Urinary bladder (tissue), 4 donors: ENCODE results near the gene VEGFB. TPM values are rescaled to one million over a fixed set of nuclear protein-coding genes. Genes with fewer than 3 reads are reported as not detected.

ENCODE experiments used
- DNase-seq: peaks from one replicate; pipeline ENCODE4 v3.0.0-alpha.2; 2015; ENCODE audit errors: extremely low spot score
- H3K27ac ChIP-seq: one replicate; pipeline ENCODE4 v1.5.1; 2013; ENCODE audit warnings: low read depth, mild to moderate bottlenecking, moderate library complexity
- H3K36me3 ChIP-seq: one replicate; pipeline ENCODE4 v1.6.1; 2013; ENCODE audit warnings: mild to moderate bottlenecking, moderate library complexity; ENCODE audit not compliant: insufficient read depth
- H3K4me1 ChIP-seq: one replicate; pipeline ENCODE4 v1.6.1; 2013; ENCODE audit warnings: mild to moderate bottlenecking, moderate library complexity; ENCODE audit not compliant: insufficient read depth
- H3K4me3 ChIP-seq: one replicate; pipeline ENCODE4 v1.5.1; 2013; ENCODE audit warnings: low read depth, low read length
- WGBS: extraction: QIAGEN DNeasy Blood & Tissue Kit; methylation state at CpG from one replicate; pipeline ENCODE4 v1.1.7; 2013; 5-methylcytosine and 5-hydroxymethylcytosine counted together
- polyA plus RNA-seq: library from polyadenylated mRNA; stranded (reverse); fragments of 200-250 nt; gene quantifications from one replicate; pipeline ENCODE4 v1.2.3, GENCODE V29; 2013
- total RNA-seq: library from RNA; depleted of rRNA; stranded (reverse); fragments of >200 nt; gene quantifications from one replicate; pipeline ENCODE4 v1.2.3, GENCODE V29; 2014
- donor health status: healthy with polysubstance abuse.
- donor health status: healthy.

VEGFB gene
- total and polyA plus RNA-seq, 2 donors: 18.9 to 123 TPM

DNA sequence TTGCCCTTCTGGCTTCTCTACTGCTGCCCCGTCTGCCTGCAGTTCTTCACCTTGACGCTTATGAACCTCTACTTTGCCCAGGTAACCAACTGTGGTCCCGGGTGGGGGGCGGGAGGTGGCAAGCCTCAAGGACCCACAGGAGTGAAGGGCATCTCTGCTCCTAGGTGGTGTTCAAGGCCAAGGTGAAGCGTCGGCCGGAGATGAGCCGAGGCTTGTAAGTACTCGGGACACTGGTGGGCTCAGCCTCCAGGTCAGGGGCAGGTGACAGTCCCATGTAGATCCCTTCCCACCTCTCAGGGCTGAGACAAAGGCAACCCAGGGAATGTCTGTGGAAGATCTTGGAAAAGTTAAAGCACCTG is 52.4 kb downstream of the VEGFB start:
- no peak for DNase-seq
- WGBS: 87% methylated on average over 9 of the region's 9 CpGs

DNA sequence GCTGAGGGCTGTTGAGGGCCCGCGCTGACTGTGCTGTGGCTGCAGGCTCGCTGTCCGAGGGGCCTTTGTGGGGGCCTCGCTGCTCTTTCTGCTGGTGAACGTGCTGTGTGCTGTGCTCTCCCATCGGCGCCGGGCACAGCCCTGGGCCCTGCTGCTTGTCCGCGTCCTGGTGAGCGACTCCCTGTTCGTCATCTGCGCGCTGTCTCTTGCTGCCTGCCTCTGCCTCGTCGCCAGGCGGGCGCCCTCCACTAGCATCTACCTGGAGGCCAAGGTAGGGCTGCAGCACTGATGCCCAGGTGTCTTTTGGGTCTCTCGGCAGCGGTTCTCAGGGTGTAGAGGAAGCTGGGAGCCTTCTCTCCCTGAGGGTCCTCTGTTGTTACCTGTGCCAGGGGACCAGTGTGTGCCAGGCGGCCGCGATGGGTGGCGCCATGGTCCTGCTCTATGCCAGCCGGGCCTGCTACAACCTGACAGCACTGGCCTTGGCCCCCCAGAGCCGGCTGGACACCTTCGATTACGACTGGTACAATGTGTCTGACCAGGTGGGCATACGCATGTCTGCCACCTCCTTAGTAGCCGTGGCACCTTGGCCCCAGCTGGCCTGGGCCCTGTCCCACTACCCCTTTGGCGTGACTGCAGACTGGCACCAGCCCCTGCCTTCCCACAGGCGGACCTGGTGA is 53.4 kb downstream of the VEGFB start:
- peaks cover 3% of the 10 kb centered on the region for H3K4me1 ChIP-seq
- 95% methylated on average over 33 of the region's 33 CpGs for WGBS
- no peak for DNase-seq

More for the DNA sequence above, 52.4 kb downstream of the VEGFB start:
- Histone ChIP-seq H3K4me1 (no peaks in the 10 kb centered on the region), H3K4me3 (no peak overlapping the region), H3K27ac (no peak overlapping the region), H3K36me3 (no peaks in the 10 kb centered on the region)

DNA sequence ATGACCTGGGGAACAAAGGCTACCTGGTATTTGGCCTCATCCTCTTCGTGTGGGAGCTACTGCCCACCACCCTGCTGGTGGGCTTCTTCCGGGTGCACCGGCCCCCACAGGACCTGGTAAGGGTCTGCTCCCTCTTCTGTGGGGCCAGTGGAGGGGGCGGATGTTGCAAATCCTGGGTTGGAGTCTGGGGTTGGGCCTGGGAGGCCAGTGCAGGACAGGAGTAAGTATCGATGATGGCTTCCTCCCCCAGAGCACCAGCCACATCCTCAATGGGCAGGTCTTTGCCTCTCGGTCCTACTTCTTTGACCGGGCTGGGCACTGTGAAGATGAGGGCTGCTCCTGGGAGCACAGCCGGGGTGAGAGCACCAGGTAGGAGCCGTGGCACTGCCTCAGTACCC is 54.0 kb downstream of the VEGFB start:
- H3K36me3 ChIP-seq: no peaks in the 10 kb centered on the region
- H3K4me3 ChIP-seq: no peak overlapping the region
- H3K27ac ChIP-seq: no peak overlapping the region
- WGBS: 91% methylated on average over 9 of the region's 9 CpGs
- DNase-seq: no peak
- peaks cover 3% of the 10 kb centered on the region for H3K4me1 ChIP-seq

More for the DNA sequence above, 53.4 kb downstream of the VEGFB start:
- Histone ChIP-seq H3K4me3 (no peak overlapping the region), H3K27ac (no peak overlapping the region), H3K36me3 (no peaks in the 10 kb centered on the region)

Other genes with a start within 250 kb of the VEGFB start
- 19.5 TPM for gene OTUB1, start 248.1 kb upstream of the VEGFB start, total RNA-seq
- 78.9 TPM for gene OTUB1, start 248.1 kb upstream of the VEGFB start, polyA plus RNA-seq
- 1.7 TPM for gene FLRT1, start 198.7 kb upstream of the VEGFB start, total RNA-seq
- 0.66 TPM for gene FLRT1, start 198.7 kb upstream of the VEGFB start, polyA plus RNA-seq
- gene MACROD1, start 68.5 kb upstream of the VEGFB start, total RNA-seq: 9.8 TPM
- 25.1 TPM for gene MACROD1, start 68.5 kb upstream of the VEGFB start, polyA plus RNA-seq
- 42.7 TPM for gene STIP1, start 48.4 kb upstream of the VEGFB start, total RNA-seq
- gene STIP1, start 48.4 kb upstream of the VEGFB start, polyA plus RNA-seq: 84.0 TPM
- 7.8 TPM for gene FERMT3, start 27.9 kb upstream of the VEGFB start, total RNA-seq
- gene FERMT3, start 27.9 kb upstream of the VEGFB start, polyA plus RNA-seq: 16.8 TPM
- 12.7 TPM for gene TRPT1, start 8.4 kb upstream of the VEGFB start, total RNA-seq
- gene TRPT1, start 8.4 kb upstream of the VEGFB start, polyA plus RNA-seq: 45.3 TPM
- gene NUDT22, start 8.3 kb upstream of the VEGFB start, total RNA-seq: 15.4 TPM
- 61.0 TPM for gene NUDT22, start 8.3 kb upstream of the VEGFB start, polyA plus RNA-seq
- 10.7 TPM for gene DNAJC4, start 4.0 kb upstream of the VEGFB start, total RNA-seq
- gene DNAJC4, start 4.0 kb upstream of the VEGFB start, polyA plus RNA-seq: 57.6 TPM
- gene FKBP2, start 6.5 kb downstream of the VEGFB start, total RNA-seq: 29.2 TPM
- 167 TPM for gene FKBP2, start 6.5 kb downstream of the VEGFB start, polyA plus RNA-seq
- gene PPP1R14B, start 12.4 kb downstream of the VEGFB start, total RNA-seq: 31.6 TPM
- gene PPP1R14B, start 12.4 kb downstream of the VEGFB start, polyA plus RNA-seq: 62.8 TPM
- 14.8 TPM for gene PLCB3, start 16.9 kb downstream of the VEGFB start, total RNA-seq
- gene PLCB3, start 16.9 kb downstream of the VEGFB start, polyA plus RNA-seq: 18.2 TPM
- 34.2 TPM for gene BAD, start 50.1 kb downstream of the VEGFB start, total RNA-seq
- 111 TPM for gene BAD, start 50.1 kb downstream of the VEGFB start, polyA plus RNA-seq
- 4.7 TPM for gene GPR137, start 51.3 kb downstream of the VEGFB start, total RNA-seq
- 48.3 TPM for gene GPR137, start 51.3 kb downstream of the VEGFB start, polyA plus RNA-seq
- gene KCNK4, start 56.7 kb downstream of the VEGFB start, total RNA-seq: not detected
- 0.13 TPM for gene KCNK4, start 56.7 kb downstream of the VEGFB start, polyA plus RNA-seq
- gene CATSPERZ, start 65.8 kb downstream of the VEGFB start, total RNA-seq: not detected
- gene CATSPERZ, start 65.8 kb downstream of the VEGFB start, polyA plus RNA-seq: 0.29 TPM
- 13.3 TPM for gene ESRRA, start 70.9 kb downstream of the VEGFB start, total RNA-seq
- gene ESRRA, start 70.9 kb downstream of the VEGFB start, polyA plus RNA-seq: 53.2 TPM
- gene TRMT112, start 83.0 kb downstream of the VEGFB start, total RNA-seq: 124 TPM
- gene TRMT112, start 83.0 kb downstream of the VEGFB start, polyA plus RNA-seq: 245 TPM
- 69.0 TPM for gene PRDX5, start 83.5 kb downstream of the VEGFB start, total RNA-seq
- gene PRDX5, start 83.5 kb downstream of the VEGFB start, polyA plus RNA-seq: 294 TPM
- 2.6 TPM for gene CCDC88B, start 105.6 kb downstream of the VEGFB start, total RNA-seq
- 10.2 TPM for gene CCDC88B, start 105.6 kb downstream of the VEGFB start, polyA plus RNA-seq
- gene RPS6KA4, start 124.6 kb downstream of the VEGFB start, total RNA-seq: 14.8 TPM
- 32.7 TPM for gene RPS6KA4, start 124.6 kb downstream of the VEGFB start, polyA plus RNA-seq